GM12874 (cell line): ENCODE measurements around the gene AUTS2.

Experiments
- TF ChIP-seq, protein P1 (sequence below): IDR thresholded peaks from 2 replicates; pipeline ENCODE4 v1.5.1; 2011; ENCODE audit warnings: low read depth, mild to moderate bottlenecking, control low read depth, low read length, moderate library complexity; ENCODE audit not compliant: insufficient read depth

AUTS2 gene

DNA sequence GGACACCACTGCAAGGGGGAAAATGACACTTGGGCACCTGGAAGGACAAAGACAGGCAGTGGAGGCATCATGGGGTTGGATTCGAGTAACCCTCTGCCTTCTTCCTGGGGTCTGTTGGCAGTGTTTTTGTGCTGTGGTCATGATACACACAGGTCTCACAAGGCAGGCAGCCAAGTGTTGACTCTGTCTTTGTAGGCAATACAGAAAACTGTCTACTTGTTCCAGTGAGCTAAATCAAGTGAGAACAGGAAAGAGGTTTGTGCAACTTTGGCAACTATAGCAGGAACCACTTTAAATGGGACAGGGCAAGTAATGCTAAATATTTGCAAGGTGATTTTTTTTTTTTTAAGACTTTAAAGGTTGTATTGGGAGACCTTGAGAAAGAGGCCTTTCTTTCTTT lies 955.1 kb downstream of the AUTS2 start:
- TF ChIP-seq, protein P1, sequence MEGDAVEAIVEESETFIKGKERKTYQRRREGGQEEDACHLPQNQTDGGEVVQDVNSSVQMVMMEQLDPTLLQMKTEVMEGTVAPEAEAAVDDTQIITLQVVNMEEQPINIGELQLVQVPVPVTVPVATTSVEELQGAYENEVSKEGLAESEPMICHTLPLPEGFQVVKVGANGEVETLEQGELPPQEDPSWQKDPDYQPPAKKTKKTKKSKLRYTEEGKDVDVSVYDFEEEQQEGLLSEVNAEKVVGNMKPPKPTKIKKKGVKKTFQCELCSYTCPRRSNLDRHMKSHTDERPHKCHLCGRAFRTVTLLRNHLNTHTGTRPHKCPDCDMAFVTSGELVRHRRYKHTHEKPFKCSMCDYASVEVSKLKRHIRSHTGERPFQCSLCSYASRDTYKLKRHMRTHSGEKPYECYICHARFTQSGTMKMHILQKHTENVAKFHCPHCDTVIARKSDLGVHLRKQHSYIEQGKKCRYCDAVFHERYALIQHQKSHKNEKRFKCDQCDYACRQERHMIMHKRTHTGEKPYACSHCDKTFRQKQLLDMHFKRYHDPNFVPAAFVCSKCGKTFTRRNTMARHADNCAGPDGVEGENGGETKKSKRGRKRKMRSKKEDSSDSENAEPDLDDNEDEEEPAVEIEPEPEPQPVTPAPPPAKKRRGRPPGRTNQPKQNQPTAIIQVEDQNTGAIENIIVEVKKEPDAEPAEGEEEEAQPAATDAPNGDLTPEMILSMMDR, result no peak

DNA sequence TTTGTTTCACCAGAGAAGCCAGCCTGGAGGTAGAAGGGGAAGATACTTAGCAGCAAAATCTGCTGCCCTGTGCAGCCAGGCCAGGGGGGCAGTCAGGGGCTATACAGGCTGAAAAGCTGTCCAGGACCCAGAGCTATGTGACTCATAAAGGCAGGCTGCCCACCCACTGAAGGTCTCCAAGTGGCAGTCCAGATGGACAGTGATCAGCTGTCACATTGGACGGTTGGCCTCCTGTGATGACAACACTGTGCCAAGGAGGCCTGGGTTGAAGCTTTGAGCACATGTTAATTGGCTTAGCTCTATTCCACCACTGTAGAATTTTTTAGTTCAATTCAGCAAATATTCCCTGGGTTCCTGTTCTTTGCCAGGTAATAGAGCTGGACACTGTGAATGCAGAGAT lies 956.4 kb downstream of the AUTS2 start:
- TF ChIP-seq, protein P1, result no peak

DNA sequence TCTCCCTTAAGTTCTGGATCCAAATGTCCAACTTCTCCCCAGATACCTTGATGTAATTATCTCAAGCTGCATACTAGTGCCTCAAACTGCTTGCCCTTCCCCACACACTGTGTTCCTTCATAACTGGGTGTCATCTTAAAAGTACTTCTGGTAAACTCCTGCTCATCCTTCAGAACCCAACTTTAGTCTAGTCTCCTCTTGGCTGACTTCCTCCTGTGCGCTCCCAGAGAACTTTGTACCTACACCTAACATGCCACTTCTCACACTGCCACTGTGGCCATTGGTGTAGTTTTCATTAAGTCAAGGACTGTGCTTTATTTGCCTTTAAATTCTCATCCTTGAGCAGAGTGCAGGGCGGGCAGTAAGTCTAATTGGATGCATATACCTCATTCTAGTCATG lies 958.5 kb downstream of the AUTS2 start:
- TF ChIP-seq, protein P1, result no peak

DNA sequence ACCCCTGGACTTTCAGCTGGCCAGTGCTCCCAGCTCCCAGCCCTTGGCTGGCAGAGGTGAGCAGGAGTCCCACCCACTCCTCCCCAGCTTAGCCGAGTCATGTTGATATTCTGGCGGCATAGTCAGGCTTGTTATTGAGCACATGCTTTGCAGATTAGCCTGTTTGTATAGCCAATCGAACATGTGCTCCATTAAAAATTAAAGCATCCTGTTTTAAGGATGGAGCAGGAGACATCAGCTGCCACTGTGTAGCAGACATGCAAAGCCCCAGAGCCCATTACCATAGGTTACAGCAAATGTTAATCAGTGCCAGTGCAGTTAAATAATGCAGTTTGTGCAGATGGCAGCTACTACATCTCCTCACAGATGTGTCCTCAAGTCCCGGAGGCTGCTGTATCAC lies 959.1 kb downstream of the AUTS2 start:
- TF ChIP-seq, protein P1, result no peak

DNA sequence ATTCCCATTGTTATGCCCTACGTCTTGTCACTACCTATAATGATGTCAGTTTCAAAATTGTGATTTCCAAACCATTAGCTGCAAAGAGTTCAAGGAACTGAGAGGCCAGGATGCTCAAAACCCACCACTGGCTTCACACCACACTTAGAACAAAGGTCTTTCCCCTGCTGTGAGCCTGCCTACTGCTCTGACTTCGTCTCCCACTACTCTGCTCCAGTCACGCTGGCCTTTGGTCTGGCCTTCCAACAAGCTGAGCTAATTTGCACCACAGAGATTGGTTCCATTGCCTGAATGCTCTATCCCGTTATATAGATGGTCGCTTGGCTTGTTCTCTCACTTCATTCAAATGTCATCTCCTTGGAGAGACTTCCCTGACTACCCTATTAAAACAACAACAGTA lies 961.5 kb downstream of the AUTS2 start:
- TF ChIP-seq, protein P1, result no peak

DNA sequence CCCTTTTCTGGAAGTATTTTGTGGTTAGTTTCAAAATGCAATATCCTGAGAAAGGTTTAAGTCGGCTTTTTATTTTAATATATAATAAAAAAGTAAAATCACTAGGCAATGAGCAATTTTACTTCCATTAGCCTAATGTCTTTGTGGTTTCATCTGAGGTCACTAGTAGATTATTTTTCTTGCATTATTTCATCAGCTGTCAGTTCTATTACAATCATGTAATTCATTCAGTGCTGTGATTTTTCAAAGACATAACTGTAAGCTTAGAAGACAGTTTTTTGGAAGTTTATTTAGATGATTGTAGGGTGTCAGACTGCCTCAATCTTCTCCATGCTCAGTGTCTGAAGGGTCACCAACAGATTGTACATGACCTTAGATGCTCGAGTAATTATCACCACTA lies 965.7 kb downstream of the AUTS2 start:
- TF ChIP-seq, protein P1, result no peak

DNA sequence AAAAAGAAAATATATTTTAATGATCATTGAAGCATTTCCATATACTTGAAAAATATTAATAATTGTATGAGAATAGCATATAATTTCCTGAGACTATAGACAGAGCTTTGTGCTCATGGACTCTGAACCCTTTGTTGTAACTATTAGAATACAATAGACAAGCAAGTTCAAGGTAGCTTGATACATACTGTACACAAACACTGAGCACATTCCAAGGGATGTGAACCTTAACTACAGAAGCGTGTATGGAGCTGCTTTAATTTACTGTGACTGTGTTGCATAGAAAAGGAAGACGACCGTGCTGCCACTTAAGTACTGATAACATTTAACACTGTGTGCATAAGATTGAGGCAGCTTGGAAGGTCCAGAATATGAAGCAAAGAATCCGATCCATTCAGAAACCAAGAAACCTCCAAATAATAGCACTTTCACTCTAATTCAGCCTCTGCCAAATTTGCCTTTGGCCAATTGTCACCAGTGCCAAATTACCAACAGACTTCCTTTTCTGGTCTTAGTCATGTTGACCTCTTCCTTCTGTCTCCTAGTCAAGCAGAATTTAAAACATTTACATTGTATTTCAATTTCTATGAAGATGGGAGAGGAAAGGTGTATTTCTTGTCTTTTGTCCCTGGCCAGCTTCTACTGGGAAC lies 967.6 kb downstream of the AUTS2 start:
- TF ChIP-seq, protein P1, result no peak

DNA sequence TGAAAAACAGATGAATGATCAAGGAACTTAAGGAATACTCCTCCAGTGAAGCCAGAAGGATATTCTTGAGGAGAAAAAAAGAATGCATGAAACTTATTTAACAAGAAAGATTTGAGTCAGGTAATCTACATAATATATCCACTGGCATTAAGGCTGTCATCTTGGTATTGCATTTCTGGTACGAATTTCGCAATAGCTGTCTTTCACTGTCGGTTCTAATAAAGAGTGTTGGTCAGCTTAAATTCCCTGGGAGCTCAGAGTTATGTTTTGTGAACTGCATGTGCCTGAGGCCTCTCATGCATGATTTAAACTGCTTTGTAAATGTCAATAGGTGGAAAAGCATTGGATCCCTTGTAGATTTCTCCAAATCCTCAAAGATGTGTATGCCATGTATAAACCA lies 968.4 kb downstream of the AUTS2 start:
- TF ChIP-seq, protein P1, result no peak
